ENCODE data around the gene PARP1.
"Not testable (repeated sequence)": the region's sequence is repeated elsewhere in the genome, so short reads cannot be mapped to it uniquely, and the experiment has no call there.

PARP1 gene

DNA sequence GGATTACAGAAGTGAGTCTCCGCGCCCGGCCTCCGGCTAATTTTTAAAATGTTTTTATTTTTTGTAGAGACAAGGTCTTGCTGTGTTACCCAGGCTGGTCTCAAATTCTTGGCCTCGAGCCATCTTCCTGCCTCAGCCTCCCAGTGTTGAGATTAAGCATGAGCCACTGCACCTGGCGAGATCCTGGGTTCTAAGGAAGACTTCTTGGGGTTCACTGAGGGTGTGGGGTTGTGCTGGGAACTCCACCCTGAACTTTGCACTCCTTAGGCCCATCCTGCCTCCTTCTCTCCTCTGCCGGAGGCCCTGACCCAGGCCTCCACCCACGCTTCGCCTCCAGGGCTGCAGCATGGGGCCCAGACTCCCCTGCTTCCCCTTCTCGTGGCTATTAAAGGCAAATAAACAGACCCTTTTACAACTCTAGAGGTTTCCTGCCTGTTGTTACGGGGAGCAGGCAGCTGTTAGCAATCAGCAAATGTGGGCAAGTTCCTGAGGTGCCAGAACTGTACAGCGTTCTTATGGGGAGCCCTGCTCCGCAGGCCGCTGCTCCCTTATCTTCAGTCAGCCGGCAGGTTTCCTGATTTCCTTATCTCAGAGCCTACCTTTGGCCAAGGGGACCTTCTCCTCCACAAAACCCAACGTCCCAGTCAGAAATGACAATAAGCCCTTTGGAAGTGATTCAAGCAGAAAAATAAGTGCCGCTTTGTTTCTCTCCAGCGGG lies 57.9 kb downstream of the PARP1 start:
- DNase-seq: no peak

DNA sequence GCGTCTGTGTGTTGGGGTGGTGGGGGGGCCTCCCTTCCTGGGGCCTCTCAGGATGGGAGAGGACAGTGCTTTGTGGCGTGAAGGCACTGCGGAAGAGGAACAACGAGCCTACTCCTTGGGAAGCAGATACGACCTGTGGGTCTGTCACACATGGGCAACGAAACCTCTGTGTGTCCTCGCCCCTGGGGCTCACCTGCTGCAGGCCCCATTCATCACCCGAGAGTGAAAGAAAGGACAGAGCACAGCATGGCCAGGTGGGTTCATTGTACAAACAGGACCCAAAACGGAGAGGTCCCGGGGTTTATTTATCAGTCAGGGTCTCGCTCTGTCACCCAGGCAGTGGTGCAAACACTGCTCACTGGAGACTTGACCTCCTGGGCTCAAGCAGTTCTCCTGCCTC lies 58.8 kb downstream of the PARP1 start:
- no peak for DNase-seq

DNA sequence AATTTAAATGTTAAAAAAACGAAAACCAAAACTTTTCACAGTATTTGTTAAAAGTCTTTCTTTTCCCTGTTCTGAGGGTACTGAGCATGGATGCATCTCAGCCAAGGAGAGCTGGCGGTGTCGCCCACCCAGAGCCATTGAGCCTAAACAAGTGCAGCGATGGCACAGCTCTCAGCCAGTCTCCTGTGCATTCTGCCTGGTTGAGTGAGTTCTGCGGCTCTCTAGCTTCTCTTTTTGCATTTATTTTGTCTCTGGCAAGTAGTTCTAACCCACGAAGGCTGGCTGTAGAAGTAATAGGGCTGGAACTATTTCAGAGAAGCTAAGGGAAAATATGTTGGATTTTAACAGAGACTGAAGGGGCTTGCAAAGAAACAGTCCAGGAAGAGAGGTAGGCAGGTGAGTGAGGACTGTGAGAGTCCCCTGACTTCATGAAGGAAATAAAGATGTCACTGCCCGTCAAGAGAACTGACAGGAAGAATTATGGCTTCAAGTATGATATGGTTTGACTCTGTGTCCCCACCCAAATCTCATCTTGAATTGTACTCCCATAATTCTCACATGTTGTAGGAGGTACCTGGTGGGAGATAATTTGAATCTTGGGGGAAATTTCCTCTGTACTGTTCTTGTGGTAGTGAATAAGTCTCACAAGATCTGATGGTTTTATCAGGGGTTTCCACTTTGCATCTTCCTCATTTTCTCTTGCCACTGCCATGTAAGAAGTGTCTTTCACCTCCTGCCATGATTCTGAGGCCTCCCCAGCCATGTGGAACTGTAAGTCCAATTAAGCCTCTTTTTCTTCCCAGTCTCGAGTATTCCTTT lies 63.2 kb downstream of the PARP1 start:
- DNase-seq: no peak

DNA sequence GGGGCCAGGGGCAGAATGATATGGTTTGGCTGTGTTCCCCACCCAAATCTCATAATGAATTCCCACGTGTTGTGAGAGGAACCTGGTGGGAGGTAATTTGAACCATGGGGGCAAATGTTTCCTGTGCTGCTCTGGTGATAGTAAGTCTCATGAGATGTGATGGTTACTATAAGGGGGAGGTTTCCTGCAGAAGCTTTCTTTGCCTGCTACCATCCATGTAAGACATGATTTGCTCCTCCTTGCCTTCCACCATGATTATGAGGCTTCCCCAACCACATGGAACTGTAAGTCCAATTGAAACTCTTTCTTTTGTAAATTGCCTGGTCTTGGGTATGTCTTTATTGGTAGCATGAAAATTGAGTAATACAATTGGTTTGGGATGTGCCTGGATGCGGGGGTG lies 65.2 kb downstream of the PARP1 start:
- no peak for DNase-seq

DNA sequence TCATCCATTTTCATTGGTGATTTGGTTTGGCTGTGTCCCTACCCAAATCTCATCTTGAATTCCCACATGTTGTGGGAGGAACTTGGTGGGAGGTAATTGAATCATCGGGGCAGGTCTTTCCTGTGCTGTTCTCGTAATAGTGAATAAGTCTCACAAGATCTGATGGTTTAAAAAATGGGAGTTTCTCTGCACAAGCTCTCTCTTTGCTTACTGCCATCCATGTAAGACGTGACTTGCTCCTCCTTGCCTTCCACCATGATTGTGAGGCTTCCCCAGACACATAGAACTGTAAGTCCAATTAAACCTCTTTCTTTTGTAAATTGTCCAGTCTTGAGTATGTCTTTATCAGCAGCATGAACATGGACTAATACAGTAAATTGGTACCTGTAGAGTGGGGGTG lies 67.8 kb downstream of the PARP1 start:
- not testable (repeated sequence) for DNase-seq

DNA sequence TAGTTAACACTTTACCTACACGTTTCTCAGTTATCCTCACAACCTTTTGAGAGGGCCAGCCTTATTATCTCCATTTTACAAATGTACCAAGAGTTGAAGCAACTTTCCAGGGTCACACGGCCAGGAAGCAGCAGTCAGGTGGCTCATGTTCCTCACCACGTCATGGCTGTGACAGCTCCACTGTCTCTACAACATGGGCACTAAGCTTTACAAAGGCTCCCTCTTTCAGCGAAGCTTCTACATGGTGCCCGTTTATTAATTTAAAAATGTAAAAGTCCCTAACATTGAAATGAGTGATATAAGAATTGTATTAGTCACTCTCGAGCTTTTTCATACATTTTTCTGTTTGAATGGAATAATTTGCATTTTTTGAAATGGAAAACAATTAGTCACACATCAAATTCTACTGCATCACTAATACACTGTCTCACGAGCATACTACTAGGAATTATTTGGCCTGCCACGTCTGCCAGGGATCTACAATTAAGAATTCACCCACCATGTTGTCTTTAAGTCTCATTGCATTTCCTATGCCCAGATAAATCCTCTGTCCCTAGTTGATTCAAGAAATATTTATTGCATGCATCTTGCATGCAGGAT lies 70.5 kb downstream of the PARP1 start:
- DNase-seq: no peak

DNA sequence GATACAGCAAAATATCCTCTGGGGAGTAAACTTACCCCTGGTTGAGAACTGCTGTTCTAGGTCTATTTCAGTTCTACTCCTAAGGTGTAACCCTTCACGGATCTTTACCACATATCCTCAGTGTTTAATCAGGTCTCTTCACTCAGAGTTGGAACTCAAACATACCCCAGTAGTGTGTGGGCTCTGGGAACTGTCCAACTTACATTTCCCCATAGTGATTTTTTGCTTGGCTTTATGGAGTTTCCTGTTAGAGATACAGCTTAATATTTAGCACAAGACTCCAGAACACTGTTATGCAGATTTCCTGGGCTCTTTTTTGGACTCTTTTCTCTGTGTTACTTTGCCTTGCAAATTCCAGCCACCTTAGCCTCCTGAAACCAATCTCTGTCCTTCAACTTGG lies 72.2 kb downstream of the PARP1 start:
- DNase-seq: no peak

DNA sequence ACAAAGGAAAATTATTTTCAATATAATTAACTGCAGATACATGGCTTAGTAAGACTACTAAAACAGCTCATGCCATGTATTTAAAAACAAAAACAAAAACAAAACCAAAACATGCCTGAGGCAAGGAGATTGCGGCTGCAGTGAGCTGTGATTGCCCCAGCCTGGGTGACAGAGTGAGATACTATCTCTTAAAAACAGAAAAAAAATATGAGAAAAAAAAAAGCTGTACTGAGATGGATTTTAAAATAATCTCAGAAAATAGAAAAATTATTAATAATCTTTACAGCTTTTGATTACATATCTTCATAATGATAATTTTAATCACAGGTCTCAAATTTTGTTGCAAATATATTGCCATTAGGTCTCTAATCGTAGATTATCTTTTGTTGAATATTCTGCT lies 74.9 kb downstream of the PARP1 start:
- no peak for DNase-seq

DNA sequence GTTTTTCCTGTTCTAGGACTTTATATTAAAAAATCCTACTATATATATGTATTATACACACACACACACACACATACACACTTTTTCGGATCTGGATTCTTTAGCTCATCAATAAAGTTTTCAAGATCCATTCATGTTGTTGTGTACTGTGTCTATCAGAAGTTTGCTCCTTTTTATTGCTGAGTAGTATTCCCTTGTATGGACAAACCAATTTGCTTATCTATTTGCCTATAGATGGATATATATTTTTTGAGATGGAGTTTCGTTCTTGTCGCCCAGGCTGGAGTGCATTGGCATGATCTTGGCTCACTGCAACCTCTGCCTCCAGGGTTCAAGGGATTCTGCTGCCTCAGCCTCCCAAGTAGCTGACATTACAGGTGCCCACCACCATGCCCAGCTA lies 78.7 kb downstream of the PARP1 start:
- no peak for DNase-seq

DNA sequence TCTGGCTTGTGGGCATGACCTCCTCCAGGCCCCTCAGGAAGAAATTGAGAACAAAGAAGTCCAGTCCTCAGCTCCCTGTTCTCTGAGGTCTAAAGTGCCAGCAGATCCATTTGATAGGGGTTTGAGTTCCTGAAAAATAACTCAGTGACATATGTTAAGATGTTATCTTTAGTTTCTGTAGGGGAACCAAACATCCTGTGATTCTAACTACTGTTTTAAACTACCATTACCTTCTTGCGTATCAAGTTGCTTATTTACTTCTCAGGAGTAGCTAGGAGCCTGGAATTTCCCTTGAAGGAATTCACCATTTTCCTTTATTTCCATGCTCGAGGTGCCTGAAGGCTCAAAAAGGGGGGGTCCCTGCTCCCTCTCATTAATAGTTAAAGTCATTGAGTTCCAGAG lies 80.1 kb downstream of the PARP1 start:
- no peak for DNase-seq

DNA sequence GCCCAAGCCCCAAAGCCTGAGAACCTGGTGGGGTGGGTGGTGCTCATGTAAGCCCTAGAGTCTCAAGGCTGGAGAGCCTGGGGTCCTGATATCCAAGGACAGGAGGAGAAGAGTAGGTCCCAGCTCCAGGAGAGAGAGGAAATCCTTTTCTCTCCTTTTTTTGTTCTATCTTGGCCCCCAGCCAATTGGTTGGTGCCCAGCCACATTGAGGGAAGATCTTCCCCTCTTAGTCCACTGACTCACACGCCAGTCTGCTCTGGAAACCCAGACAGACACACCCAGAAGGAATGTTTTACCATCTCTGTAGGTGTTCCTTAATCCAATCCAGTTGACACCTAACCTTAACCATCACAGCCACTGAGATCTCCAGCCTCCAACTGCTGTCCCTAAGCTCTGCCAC lies 82.7 kb downstream of the PARP1 start:
- no peak for DNase-seq

DNA sequence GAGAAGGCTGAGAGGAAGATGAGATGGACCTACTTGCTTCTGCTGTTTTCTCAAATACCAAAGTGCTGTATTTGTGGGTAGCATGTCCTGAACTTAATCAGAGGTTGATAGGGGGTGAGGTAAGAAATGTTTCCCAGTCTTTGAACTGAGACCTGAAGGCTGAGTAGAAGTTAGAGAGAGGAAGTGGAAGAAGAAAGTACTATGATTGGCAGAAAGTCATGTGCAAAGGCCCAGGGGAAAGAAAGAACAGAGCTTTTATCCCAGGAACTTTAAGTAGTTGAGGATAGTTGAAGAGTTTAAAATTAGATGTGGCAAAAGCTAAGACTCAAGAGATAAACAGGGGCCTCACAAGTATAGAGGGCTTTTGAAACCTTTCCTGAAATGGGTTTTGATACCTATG lies 83.4 kb downstream of the PARP1 start:
- DNase-seq: no peak

DNA sequence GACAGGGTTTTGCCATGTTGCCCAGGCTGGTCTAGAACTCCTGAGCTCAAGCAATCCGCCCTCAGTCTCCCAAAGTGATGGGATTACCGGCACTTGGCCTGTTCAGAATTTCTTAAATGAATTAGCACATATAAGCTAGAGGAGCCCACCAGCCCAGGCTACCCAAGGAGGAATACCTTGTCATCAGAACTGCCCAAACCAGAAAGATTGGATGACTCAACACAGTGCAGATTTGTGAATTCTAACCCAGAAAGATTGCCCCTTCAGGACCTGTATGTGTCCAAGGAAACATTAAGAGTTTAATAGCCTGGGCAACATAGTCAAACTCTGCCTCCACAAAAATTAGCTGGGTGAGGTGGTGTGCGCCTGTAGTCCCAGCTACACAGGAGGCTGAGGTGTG lies 84.9 kb downstream of the PARP1 start:
- no peak for DNase-seq

DNA sequence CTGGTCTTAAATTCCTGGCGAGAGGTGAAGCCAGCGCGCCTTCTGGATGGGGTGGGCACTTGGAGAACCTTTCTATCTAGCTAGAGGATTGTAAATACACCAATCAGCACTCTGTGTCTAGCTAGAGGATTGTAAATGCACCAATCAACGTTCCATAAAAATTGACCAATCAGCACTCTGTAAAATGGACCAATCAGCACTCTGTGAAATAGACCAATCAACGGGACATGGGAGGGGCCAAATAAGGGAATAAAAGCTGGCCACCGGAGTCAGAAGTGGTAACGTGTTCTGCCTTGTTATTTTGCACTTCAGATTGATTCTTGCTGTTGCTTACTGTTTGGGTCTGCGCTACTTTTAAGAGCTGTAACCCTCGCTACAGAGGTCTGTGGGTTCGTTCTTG lies 87.0 kb downstream of the PARP1 start:
- DNase-seq: no peak

DNA sequence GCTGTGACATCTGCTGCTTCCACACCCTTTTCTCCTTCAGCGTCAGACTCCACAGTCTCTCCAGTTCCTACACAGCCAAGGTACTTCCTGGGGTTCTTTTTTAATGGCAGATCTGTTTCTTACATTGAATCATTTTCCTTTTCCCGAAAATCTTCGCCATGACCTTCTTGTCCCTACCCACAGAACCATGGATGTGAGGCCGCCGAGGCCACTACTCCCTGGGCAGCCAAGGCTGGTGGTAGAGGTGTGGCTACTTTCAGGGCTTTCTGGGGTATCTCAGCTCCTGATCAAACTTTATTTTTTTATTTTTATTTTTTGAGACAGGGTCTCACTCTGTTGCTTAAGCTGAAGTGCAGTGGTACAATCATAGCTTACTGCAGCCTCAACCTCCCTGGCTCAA lies 89.4 kb downstream of the PARP1 start:
- no peak for DNase-seq

DNA sequence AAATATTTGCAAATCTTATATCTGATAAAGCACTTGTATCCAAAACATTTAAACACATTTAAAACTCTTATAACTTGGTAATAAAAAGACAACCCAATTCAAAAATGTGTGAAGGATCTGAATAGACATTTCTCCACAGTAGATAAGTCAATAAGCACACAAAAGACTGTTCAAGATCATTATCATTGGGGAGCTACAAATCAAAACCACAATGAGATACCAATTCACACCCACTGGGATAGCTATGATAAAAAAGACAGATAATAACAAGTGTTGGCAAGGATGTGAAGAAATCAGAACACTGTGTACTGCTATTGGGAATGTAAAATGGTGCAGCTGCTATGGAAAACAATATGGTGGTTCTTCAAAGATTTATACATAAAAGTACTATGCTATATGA lies 93.8 kb downstream of the PARP1 start:
- no peak for DNase-seq

DNA sequence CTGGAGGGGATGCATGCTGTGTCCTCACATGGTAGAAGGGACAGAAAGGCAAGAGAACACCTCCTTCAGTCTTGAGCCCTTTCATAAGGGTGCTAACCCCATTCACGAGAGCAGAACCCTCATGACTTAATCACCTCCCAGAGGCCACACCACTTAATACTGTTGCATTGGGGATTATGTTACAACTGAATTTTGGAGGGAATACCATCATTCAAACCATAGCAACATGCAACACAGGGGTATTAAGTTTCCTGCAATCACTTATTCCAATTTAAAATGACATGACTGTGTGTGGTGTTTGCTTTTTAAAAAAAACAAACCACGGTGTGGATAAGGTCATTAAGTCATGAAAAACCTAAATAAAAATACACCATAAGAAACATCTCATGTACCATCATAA lies 95.8 kb downstream of the PARP1 start:
- no peak for DNase-seq

DNA sequence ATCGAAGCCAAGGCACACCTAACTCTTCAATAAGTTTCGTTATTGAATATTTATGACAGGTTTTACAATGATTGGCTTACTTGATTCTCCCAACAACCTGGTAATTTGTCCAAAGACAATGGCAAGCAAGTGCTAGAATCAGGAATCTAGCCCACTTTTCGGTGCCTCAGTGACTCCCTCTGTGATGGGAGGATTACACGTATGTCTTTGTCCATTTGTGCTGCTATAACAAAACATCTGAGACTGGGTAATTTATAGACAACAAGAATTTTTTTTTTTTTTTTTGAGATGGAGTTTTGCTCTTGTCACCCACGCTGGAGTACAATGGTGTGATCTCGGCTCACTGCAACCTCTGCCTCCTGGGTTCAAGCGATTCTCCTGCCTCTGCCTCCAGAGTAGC lies 96.5 kb downstream of the PARP1 start:
- DNase-seq: no peak

Measured in RPMI8226 (cell line).